Central memory CD8-positive, alpha-beta T cell (primary cell): ENCODE measurements around the gene UBLCP1.
A peak's percentile ranks its signal among the peaks of the same experiment; 100 is the strongest.
"Not testable (repeated sequence)": the region's sequence is repeated elsewhere in the genome, so short reads cannot be mapped to it uniquely, and the experiment has no call there.

Experiments used
- ATAC-seq: fragments of 150-1000 bp; cut with Tn5 transposase; replicated peaks from 2 replicates; pipeline ENCODE4 v1.10.0; 2022; ENCODE audit warnings: mild to moderate bottlenecking, moderate FRiP score, moderate number of reproducible peaks; ENCODE audit not compliant: poor library complexity, severe bottlenecking; ENCODE audit errors: extremely low read depth
- DNase-seq, 2 donors: peaks; one replicate each; pipeline ENCODE4 v3.0.0; 2021; ENCODE audit warnings: low spot score in 2 of 2
- H3K27ac Mint-ChIP-seq: one replicate; pipeline ENCODE4 v1.8.0; 2022; ENCODE audit warnings: low read depth, mild to moderate bottlenecking, moderate library complexity, mixed read lengths
- H3K27me3 Mint-ChIP-seq: one replicate; pipeline ENCODE4 v1.8.0; 2022; ENCODE audit warnings: mixed read lengths
- H3K36me3 Mint-ChIP-seq: one replicate; pipeline ENCODE4 v1.8.0; 2022; ENCODE audit warnings: mild to moderate bottlenecking, moderate library complexity, mixed read lengths; ENCODE audit not compliant: insufficient read depth
- H3K4me1 Mint-ChIP-seq: one replicate; pipeline ENCODE4 v1.8.0; 2022; ENCODE audit warnings: mixed read lengths
- H3K4me3 Mint-ChIP-seq: one replicate; pipeline ENCODE4 v1.8.0; 2022; ENCODE audit warnings: mild to moderate bottlenecking, moderate library complexity, mixed read lengths
- H3K9me3 Mint-ChIP-seq: one replicate; pipeline ENCODE4 v1.8.0; 2022; ENCODE audit warnings: mixed read lengths

UBLCP1 gene

DNA sequence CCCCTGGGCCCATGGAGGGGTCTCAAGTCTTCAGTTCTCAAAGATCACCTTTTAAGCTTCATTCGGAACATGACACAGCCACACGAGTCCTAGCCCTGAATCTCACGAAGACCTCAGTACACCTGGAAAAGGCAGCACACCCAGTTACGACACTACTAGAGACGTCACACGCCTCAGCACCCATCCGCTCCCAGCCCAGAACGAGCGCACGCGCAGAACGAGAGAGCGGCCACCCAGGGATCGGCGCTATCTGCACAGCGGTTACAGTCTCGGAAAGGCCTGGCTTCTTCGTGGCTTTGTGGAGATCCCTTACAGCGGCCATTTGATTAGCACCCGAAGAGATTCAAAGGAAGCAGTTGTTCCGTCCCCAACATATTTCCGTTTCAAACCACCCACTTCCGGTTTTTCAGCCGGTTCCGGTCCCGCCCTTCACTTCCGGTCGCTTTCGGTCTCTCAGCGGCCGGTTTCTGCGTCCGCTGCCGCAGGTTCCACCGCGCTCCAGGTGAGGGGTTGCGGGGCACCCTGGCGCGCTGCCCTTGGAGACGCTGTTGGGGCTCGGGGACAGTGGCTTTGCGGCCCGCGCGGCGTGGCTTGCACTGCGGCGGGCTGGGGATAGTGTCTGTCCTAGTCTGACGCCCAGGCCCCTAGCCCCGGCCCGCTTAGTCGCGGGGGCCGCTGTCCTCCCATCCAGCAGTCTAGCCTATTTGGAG lies at the start of gene UBLCP1:
UBLCP1 (plus strand) TSS at position 432 of the 710 bp plus-strand sequence. CDS start 5,626 bp downstream, outside the sequence.
- no peaks in the 10 kb centered on the region for H3K27me3 Mint-ChIP-seq
- ATAC-seq (peak; percentile 82), DNase-seq (peak; percentile 58 to 67)
- H3K9me3 Mint-ChIP-seq = no peaks in the 10 kb centered on the region
- H3K27ac Mint-ChIP-seq = peak within 1 kb of the TSS; percentile 96
- H3K36me3 Mint-ChIP-seq = peaks cover 12% of the 10 kb centered on the region
- peak within 1 kb of the TSS; percentile 90 for H3K4me3 Mint-ChIP-seq
- H3K4me1 Mint-ChIP-seq = peaks cover 44% of the 10 kb centered on the region

DNA sequence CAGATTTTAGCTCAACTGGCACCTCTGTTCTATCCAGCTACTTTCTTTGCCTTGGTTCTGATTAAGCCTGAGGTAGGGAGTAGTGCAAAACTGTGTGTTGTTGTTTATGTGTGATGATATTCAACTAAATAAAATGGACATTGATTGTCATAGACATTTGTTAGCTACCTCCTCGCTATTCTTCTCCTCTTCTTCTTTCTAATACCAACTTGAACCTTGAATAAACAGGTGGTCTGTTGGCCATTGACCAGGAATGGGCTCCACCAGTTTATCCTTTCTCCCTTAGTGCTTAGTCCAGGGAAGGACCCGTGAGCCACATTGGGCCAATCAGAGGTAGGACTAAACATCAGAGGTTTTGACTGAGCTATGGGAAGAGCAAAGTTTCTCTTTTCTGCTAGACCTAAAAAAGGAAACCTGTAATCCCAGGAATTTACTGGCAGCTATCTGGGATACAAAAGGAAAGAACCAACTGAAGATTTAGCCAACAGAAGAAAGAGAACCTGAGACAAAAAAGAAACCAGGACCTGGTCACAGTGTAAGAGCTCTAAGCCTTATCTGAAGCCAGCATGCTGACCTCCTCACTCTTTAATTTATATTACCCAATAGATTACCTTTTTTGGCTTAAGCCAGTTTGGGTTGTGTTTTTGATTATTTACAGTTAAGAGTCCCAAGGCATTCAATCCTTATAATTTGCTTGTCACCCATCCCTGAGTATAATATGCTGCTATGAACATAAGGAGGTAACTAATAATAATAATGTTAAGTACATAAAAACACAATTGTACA lies 48.4 kb upstream of the UBLCP1 start:
- no peak for ATAC-seq
- Mint-ChIP-seq H3K4me1 (peaks cover 15% of the 10 kb centered on the region), H3K9me3 (no peaks in the 10 kb centered on the region), H3K36me3 (peaks cover 3% of the 10 kb centered on the region), H3K27ac (no peak overlapping the region), H3K4me3 (no peak overlapping the region), H3K27me3 (no peaks in the 10 kb centered on the region)
- DNase-seq = no peak

DNA sequence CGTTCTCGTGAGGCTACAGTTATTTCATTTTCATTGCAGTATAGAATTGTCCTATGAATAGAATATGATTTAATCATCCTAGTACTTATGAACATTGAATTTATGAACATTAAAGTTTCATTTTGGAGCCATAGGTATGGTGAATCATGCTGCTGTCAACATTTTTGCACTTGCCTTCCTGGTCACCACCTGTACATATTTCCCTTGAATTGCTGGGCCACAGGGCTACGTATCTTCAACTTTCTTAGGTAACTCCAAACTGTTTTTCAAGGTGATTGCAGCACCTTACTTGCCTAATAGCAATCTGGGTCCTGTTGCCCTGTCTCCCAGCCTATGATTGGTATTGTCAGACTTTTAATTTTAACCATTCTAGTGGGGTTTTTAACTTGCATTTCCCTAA lies 47.2 kb upstream of the UBLCP1 start:
- Mint-ChIP-seq H3K4me3 (no peak overlapping the region), H3K36me3 (no peaks in the 10 kb centered on the region)
- ATAC-seq = no peak

GRCh38 chr5:159216454-159216853 lies 46.6 kb upstream of the UBLCP1 start:
- H3K27me3 Mint-ChIP-seq = no peaks in the 10 kb centered on the region

More for the DNA sequence above, 47.2 kb upstream of the UBLCP1 start:
- Mint-ChIP-seq H3K9me3 (no peaks in the 10 kb centered on the region), H3K27me3 (no peaks in the 10 kb centered on the region), H3K27ac (no peak overlapping the region), H3K4me1 (peaks cover 6% of the 10 kb centered on the region)
- no peak for DNase-seq

DNA sequence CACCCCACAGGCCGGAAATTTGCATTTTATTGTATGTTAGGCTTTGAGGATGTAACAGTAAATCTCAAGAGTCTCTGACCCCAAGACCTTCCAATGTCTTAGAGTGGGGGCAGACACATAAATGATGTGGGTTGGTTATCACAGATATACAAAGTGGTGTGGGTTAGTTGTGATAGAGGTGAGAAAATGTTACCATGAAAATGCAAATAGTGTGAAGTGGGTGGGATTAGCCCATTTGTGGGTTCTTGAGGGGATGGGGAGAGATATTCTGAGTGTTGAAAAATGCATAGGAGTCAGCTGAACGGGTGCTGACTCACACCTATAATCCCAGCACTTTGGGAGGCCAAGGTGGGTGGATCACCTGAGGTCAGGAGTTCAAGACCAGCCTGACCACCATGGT lies 45.9 kb upstream of the UBLCP1 start:
- Mint-ChIP-seq H3K4me1 (peaks cover 6% of the 10 kb centered on the region), H3K36me3 (no peaks in the 10 kb centered on the region), H3K27me3 (no peaks in the 10 kb centered on the region), H3K9me3 (no peaks in the 10 kb centered on the region), H3K27ac (no peak overlapping the region), H3K4me3 (no peak overlapping the region)
- DNase-seq = no peak
- ATAC-seq = no peak

More at GRCh38 chr5:159216454-159216853, 46.6 kb upstream of the UBLCP1 start:
- no peak overlapping the region for H3K4me3 Mint-ChIP-seq
- no peak for DNase-seq
- peaks cover 6% of the 10 kb centered on the region for H3K4me1 Mint-ChIP-seq
- no peak overlapping the region for H3K27ac Mint-ChIP-seq
- no peaks in the 10 kb centered on the region for H3K36me3 Mint-ChIP-seq
- no peaks in the 10 kb centered on the region for H3K9me3 Mint-ChIP-seq
- ATAC-seq = no peak

GRCh38 chr5:159218595-159219023 lies 44.5 kb upstream of the UBLCP1 start:
- no peak for DNase-seq
- peaks cover 6% of the 10 kb centered on the region for H3K4me1 Mint-ChIP-seq
- H3K27ac Mint-ChIP-seq = no peak overlapping the region
- no peaks in the 10 kb centered on the region for H3K27me3 Mint-ChIP-seq
- H3K4me3 Mint-ChIP-seq = no peak overlapping the region
- no peaks in the 10 kb centered on the region for H3K9me3 Mint-ChIP-seq
- no peak for ATAC-seq
- H3K36me3 Mint-ChIP-seq = no peaks in the 10 kb centered on the region

GRCh38 chr5:159220206-159220605 lies 42.9 kb upstream of the UBLCP1 start:
- Mint-ChIP-seq H3K36me3 (no peaks in the 10 kb centered on the region), H3K9me3 (no peaks in the 10 kb centered on the region), H3K4me1 (peaks cover 6% of the 10 kb centered on the region), H3K27me3 (no peaks in the 10 kb centered on the region), H3K4me3 (no peak overlapping the region), H3K27ac (no peak overlapping the region)
- DNase-seq = no peak
- no peak for ATAC-seq

DNA sequence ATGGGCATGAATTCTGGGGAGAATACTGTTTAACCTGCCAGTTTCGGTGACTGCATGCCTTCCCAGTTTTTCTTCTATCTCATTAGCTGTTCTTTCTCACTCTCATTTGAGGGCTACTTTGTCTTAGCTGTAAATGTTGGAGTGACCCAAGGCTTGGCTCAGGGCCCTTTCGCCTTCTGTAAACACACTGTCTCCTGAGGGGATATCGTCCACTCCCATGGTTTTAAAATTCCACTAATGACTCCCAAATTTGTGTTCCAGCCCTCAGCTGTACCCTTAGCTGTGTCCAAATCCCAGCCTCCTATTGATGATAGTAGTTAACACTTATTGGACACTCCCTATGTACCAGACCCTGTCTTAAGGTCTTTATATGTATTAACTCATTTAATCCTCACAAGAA lies 39.6 kb upstream of the UBLCP1 start:
- Mint-ChIP-seq H3K36me3 (peaks cover 3% of the 10 kb centered on the region), H3K27me3 (no peaks in the 10 kb centered on the region), H3K4me3 (no peak overlapping the region), H3K27ac (no peak overlapping the region), H3K4me1 (no peaks in the 10 kb centered on the region), H3K9me3 (no peaks in the 10 kb centered on the region)
- DNase-seq (no peak), ATAC-seq (no peak)

- DNase-seq = no peak
- H3K27ac Mint-ChIP-seq = no peak overlapping the region
- peaks cover 3% of the 10 kb centered on the region for H3K36me3 Mint-ChIP-seq
- H3K9me3 Mint-ChIP-seq = no peaks in the 10 kb centered on the region
- no peak for ATAC-seq
- H3K4me3 Mint-ChIP-seq = no peak overlapping the region
- H3K27me3 Mint-ChIP-seq = no peaks in the 10 kb centered on the region
- no peaks in the 10 kb centered on the region for H3K4me1 Mint-ChIP-seq
These were observed 38.6 kb upstream of the UBLCP1 start for GRCh38 chr5:159224471-159224870.

GRCh38 chr5:159226451-159226850 lies 36.6 kb upstream of the UBLCP1 start:
- peaks cover 3% of the 10 kb centered on the region for H3K36me3 Mint-ChIP-seq
- H3K4me3 Mint-ChIP-seq = no peak overlapping the region
- no peaks in the 10 kb centered on the region for H3K4me1 Mint-ChIP-seq
- DNase-seq (no peak), ATAC-seq (no peak)
- no peaks in the 10 kb centered on the region for H3K9me3 Mint-ChIP-seq
- H3K27ac Mint-ChIP-seq = no peak overlapping the region
- no peaks in the 10 kb centered on the region for H3K27me3 Mint-ChIP-seq

GRCh38 chr5:159227452-159227851 lies 35.6 kb upstream of the UBLCP1 start:
- Mint-ChIP-seq H3K27me3 (peaks cover 8% of the 10 kb centered on the region), H3K36me3 (peaks cover 3% of the 10 kb centered on the region), H3K9me3 (no peaks in the 10 kb centered on the region), H3K27ac (no peak overlapping the region), H3K4me3 (no peak overlapping the region), H3K4me1 (no peaks in the 10 kb centered on the region)
- DNase-seq (no peak), ATAC-seq (no peak)

DNA sequence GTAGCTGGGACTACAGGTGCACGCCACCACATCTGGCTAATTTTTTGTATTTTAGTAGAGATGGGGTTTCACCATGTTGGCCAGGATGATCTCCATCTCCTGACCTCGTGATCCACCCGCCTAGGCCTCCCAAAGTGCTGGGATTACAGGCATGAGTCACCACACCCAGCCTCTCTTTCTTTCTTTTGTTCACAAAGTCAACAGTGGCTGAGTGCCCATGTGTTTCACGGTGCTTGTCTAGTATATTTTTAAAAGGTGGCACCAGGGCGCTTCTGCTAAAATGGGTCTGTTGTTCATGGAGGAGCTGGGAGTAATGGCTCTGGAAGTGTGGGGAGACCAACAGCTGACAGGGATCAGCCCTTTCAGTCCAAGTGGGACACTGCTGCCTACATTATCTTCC lies 35.0 kb upstream of the UBLCP1 start:
- H3K27ac Mint-ChIP-seq, H3K36me3 Mint-ChIP-seq, DNase-seq, H3K4me3 Mint-ChIP-seq, ATAC-seq, H3K27me3 Mint-ChIP-seq, H3K9me3 Mint-ChIP-seq, H3K4me1 Mint-ChIP-seq: not testable (repeated sequence)

GRCh38 chr5:159230657-159231056 lies 32.4 kb upstream of the UBLCP1 start:
- no peak for ATAC-seq
- Mint-ChIP-seq H3K36me3 (peaks cover 3% of the 10 kb centered on the region), H3K27me3 (peaks cover 10% of the 10 kb centered on the region)

More at GRCh38 chr5:159230657-159231056, 32.4 kb upstream of the UBLCP1 start:
- Mint-ChIP-seq H3K4me3 (no peak overlapping the region), H3K9me3 (no peaks in the 10 kb centered on the region), H3K27ac (no peak overlapping the region), H3K4me1 (no peaks in the 10 kb centered on the region)
- DNase-seq = no peak
